HepG2 (cell line): Measurements from ENCODE around the gene NEURL2. TPM values are rescaled to one million over a fixed set of nuclear protein-coding genes. Genes with fewer than 3 reads are reported as not detected.

ENCODE experiments used
- AGO1 ChIP-seq: fragments of 200-400 bp; formaldehyde crosslinking; IDR thresholded peaks from 2 replicates; pipeline ENCODE4 v1.6.1; 2017; ENCODE audit warnings: mild to moderate bottlenecking, low read depth, low read length, moderate library complexity; ENCODE audit not compliant: poor library complexity, severe bottlenecking
- ARID5B ChIP-seq: IDR thresholded peaks from 2 replicates; pipeline ENCODE4 v1.4.0; 2020; ENCODE audit warnings: mild to moderate bottlenecking, missing genetic modification reagents
- ELF1 ChIP-seq: sonication (generic); formaldehyde crosslinking; IDR thresholded peaks from 2 replicates; pipeline ENCODE4 v1.4.0; 2020; ENCODE audit warnings: missing genetic modification reagents
- GABPB1 ChIP-seq: IDR thresholded peaks from 2 replicates; pipeline ENCODE4 v1.6.1; 2016; ENCODE audit warnings: mild to moderate bottlenecking, missing genetic modification reagents, moderate library complexity, missing compliant biosample characterization
- MED8 ChIP-seq: sonication (generic); formaldehyde crosslinking; IDR thresholded peaks from 2 replicates; pipeline ENCODE4 v1.8.1; 2023; ENCODE audit warnings: mild to moderate bottlenecking, missing genetic modification reagents; ENCODE audit not compliant: insufficient replicate concordance
- MXD4 ChIP-seq: IDR thresholded peaks from 2 replicates; pipeline ENCODE4 v1.6.1; 2016; ENCODE audit warnings: mild to moderate bottlenecking, missing biosample characterization, missing genetic modification reagents
- NFYB ChIP-seq: sonication (generic); formaldehyde crosslinking; IDR thresholded peaks from 2 replicates; pipeline ENCODE4 v1.4.0; 2020; ENCODE audit warnings: missing genetic modification reagents
- ONECUT2 ChIP-seq: sonication (generic); formaldehyde crosslinking; IDR thresholded peaks from 2 replicates; pipeline ENCODE4 v1.4.0; 2020; ENCODE audit warnings: missing genetic modification reagents
- REPIN1 ChIP-seq: sonication (generic); formaldehyde crosslinking; IDR thresholded peaks from 2 replicates; pipeline ENCODE4 v1.8.0; 2022; ENCODE audit warnings: missing genetic modification reagents, low read depth, mild to moderate bottlenecking, borderline replicate concordance
- TARDBP ChIP-seq: sonication (generic); formaldehyde crosslinking; IDR thresholded peaks from 2 replicates; pipeline ENCODE4 v1.8.0; 2022; ENCODE audit warnings: mild to moderate bottlenecking, missing genetic modification reagents
- THYN1 ChIP-seq: sonication (generic); formaldehyde crosslinking; IDR thresholded peaks from 2 replicates; pipeline ENCODE4 v1.8.1; 2023; ENCODE audit warnings: low read depth, mild to moderate bottlenecking, moderate library complexity, missing genetic modification reagents, borderline replicate concordance
- U2AF2 ChIP-seq: fragments of 200-400 bp; formaldehyde crosslinking; IDR thresholded peaks from 2 replicates; pipeline ENCODE4 v1.6.1; 2017; ENCODE audit warnings: low read depth, mild to moderate bottlenecking, low read length
- ZBTB1 ChIP-seq: sonication (generic); formaldehyde crosslinking; IDR thresholded peaks from 2 replicates; pipeline ENCODE4 v1.4.0; 2020; ENCODE audit warnings: missing genetic modification reagents, borderline replicate concordance
- ZBTB21 ChIP-seq: sonication (generic); formaldehyde crosslinking; IDR thresholded peaks from 2 replicates; pipeline ENCODE4 v1.4.0; 2020; ENCODE audit warnings: missing genetic modification reagents
- ZFP1 ChIP-seq: IDR thresholded peaks from 2 replicates; pipeline ENCODE4 v1.6.1; 2016
- ZNF274 ChIP-seq: sonication (generic); formaldehyde crosslinking; IDR thresholded peaks from 2 replicates; pipeline ENCODE4 v1.5.1; 2020; ENCODE audit warnings: mild to moderate bottlenecking, missing genetic modification reagents
- ZNF546 ChIP-seq: sonication (generic); formaldehyde crosslinking; conservative IDR thresholded peaks from 2 replicates; pipeline ENCODE4 v1.8.1; 2023; ENCODE audit warnings: mild to moderate bottlenecking, missing genetic modification reagents
- ZNF589 ChIP-seq: sonication (generic); formaldehyde crosslinking; conservative IDR thresholded peaks from 2 replicates; pipeline ENCODE4 v1.8.0; 2022; ENCODE audit warnings: mild to moderate bottlenecking, moderate library complexity, missing genetic modification reagents
- ZNF660 ChIP-seq: sonication (generic); formaldehyde crosslinking; IDR thresholded peaks from 2 replicates; pipeline ENCODE4 v1.5.1; 2020; ENCODE audit warnings: mild to moderate bottlenecking, low read depth, missing genetic modification reagents, borderline replicate concordance
- ZNF839 ChIP-seq: sonication (generic); formaldehyde crosslinking; IDR thresholded peaks from 2 replicates; pipeline ENCODE4 v1.4.0; 2020; ENCODE audit warnings: missing genetic modification reagents, mild to moderate bottlenecking, borderline replicate concordance
- ZSCAN20 ChIP-seq: sonication (generic); formaldehyde crosslinking; IDR thresholded peaks from 2 replicates; pipeline ENCODE4 v1.4.0; 2020; ENCODE audit warnings: missing genetic modification reagents, mild to moderate bottlenecking, borderline replicate concordance
- polyA plus RNA-seq, 8 experiments: library from polyadenylated mRNA; depleted of rRNA in 3 of 8; stranded (reverse) in 7 of 8; unstranded in 1 of 8; fragments of >200 nt; fragmentation: Illumina TruSeq in 4 of 8; extraction: Trizol in 4 of 8; gene quantifications; 2 replicates each; pipeline versions ENCODE4 v1.2.1 to v1.2.3, GENCODE V29; 2011 to 2016; ENCODE audit warnings: low read depth in 4 of 8, missing spikeins in 1 of 8, mixed read lengths in 1 of 8; ENCODE audit not compliant: insufficient read depth in 1 of 8
- total RNA-seq, 5 experiments: library from RNA; depleted of rRNA; stranded (reverse); fragments of >200 nt; fragmentation: Illumina TruSeq; extraction: Trizol; gene quantifications; 2 replicates each; pipeline ENCODE4 v1.2.3, GENCODE V29; 2016; ENCODE audit warnings: low read depth in 1 of 5
- TF ChIP-seq, protein P1 (sequence below): sonication (generic); formaldehyde crosslinking; IDR thresholded peaks from 2 replicates; pipeline ENCODE4 v1.5.1; 2020; ENCODE audit warnings: mild to moderate bottlenecking, missing genetic modification reagents, moderate library complexity
- TF ChIP-seq, protein P2 (sequence below): sonication (generic); formaldehyde crosslinking; IDR thresholded peaks from 2 replicates; pipeline ENCODE4 v1.5.1; 2020; ENCODE audit warnings: mild to moderate bottlenecking, moderate library complexity, missing genetic modification reagents

The NEURL2 gene
- total and polyA plus RNA-seq, 2 of the 13 experiments (the other 11 are each of a cell fraction or from before 2014, with no cell fraction given), result 7.2 to 9.7 TPM

DNA sequence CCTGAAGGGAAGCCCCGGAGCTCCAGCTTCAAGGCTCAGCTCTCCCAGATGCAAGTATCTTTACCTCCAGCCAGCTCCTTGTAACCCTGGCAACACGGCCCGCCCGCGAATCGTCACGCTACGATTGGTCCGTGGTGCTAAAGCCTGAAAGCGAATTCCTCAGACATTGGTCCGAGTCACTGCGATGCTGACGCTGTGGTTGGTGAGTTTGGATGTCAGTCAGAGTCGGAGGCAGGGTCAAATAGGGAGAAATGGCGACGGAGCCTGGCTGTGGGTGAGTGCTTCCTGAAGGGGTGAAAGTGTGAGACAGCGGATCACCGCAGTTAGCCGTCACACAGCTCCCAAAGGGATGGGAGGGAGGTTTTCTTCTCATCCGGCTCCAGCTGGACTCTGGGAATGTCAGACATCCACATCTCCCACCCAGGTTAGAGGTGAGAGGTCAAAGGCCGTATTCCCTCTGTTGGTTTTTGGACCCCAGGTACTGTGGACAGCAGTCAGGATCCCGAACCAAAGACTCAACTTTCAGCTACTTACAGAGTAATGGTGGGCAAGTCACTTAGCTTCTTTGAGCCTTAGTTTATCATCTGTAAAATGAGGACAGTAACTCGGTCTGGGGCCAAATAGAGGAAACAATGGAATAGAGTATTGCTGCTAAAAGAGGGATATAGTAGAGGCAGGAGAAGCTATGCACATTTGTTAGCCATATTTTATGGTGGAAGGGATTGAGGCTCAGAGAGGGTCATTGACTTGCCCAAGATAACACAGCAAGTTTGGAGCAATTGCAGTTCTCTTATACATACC lies 9.8 kb downstream of the NEURL2 start, which contains the start of gene ZSWIM1 (continued):
- TF ChIP-seq THYN1 (CRISPR knock-in tag) (no peak), REPIN1 (CRISPR knock-in tag) (peak; percentile 76; the same call in 1 of the 2 replicates), U2AF2 (peak; percentile 95), TARDBP (CRISPR knock-in tag) (peak; percentile 68; the same call in 1 of the 2 replicates), GABPB1 (CRISPR knock-in tag) (peak; percentile 52; the same call in 1 of the 2 replicates), NFYB (peak; percentile 100), MED8 (CRISPR knock-in tag) (peak; percentile 46), ZBTB1 (CRISPR knock-in tag) (no peak), ZNF839 (CRISPR knock-in tag) (peak; percentile 100), MXD4 (CRISPR knock-in tag) (peak; percentile 61; the same call in 1 of the 2 replicates), ZNF660 (CRISPR knock-in tag) (no peak), ZSCAN20 (CRISPR knock-in tag) (no peak), ARID5B (CRISPR knock-in tag) (peak; percentile 61), ONECUT2 (CRISPR knock-in tag) (no peak), ZBTB21 (CRISPR knock-in tag) (no peak; the same call in 1 of the 2 replicates), ZNF546 (CRISPR knock-in tag) (no peak), ZNF274 (peak; percentile 80; the same call in 1 of the 2 replicates), AGO1 (no peak), ZNF589 (CRISPR knock-in tag) (0 out of 2 replicates have a peak, but pooled peaks have one; percentile 38), ZFP1 (CRISPR knock-in tag) (peak; percentile 45; the same call in 1 of the 2 replicates), ELF1 (CRISPR knock-in tag) (peak; percentile 76)
- TF ChIP-seq, protein P1, sequence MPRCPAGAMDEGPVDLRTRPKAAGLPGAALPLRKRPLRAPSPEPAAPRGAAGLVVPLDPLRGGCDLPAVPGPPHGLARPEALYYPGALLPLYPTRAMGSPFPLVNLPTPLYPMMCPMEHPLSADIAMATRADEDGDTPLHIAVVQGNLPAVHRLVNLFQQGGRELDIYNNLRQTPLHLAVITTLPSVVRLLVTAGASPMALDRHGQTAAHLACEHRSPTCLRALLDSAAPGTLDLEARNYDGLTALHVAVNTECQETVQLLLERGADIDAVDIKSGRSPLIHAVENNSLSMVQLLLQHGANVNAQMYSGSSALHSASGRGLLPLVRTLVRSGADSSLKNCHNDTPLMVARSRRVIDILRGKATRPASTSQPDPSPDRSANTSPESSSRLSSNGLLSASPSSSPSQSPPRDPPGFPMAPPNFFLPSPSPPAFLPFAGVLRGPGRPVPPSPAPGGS (CRISPR knock-in tag), result 0 out of 2 replicates have a peak, but pooled peaks have one; percentile 82
- TF ChIP-seq, protein P2, sequence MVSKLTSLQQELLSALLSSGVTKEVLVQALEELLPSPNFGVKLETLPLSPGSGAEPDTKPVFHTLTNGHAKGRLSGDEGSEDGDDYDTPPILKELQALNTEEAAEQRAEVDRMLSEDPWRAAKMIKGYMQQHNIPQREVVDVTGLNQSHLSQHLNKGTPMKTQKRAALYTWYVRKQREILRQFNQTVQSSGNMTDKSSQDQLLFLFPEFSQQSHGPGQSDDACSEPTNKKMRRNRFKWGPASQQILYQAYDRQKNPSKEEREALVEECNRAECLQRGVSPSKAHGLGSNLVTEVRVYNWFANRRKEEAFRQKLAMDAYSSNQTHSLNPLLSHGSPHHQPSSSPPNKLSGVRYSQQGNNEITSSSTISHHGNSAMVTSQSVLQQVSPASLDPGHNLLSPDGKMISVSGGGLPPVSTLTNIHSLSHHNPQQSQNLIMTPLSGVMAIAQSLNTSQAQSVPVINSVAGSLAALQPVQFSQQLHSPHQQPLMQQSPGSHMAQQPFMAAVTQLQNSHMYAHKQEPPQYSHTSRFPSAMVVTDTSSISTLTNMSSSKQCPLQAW (CRISPR knock-in tag), result peak; percentile 87
